Endothelial cell of hepatic sinusoid (primary cell): ENCODE data around the gene GOLGA8F.
"Not testable (repeated sequence)": the region's sequence is repeated elsewhere in the genome, so short reads cannot be mapped to it uniquely, and the experiment has no call there.

ENCODE experiments used
- in situ Hi-C: cut with HindIII; loops from 2 replicates; pipeline ENCODE4 v1.10.0; 2017; ENCODE audit warnings: low sequenced_read_pairs

GOLGA8F gene

GRCh38 chr15:28378364-28378763 is at the start of gene GOLGA8F:
Gene GOLGA8F, plus strand, starts transcription at chr15:28378664. Its CDS starts 98 bp downstream, at chr15:28378762.
- in situ Hi-C loops, result not testable (repeated sequence)

GRCh38 chr15:28357984-28358383 is 20.5 kb upstream of the GOLGA8F start, which contains the start of gene GOLGA6L24:
Gene GOLGA6L24, minus strand, starts transcription at chr15:28358084. Its CDS starts 61 bp downstream, at chr15:28358023.
- in situ Hi-C loops, result not testable (repeated sequence)

- in situ Hi-C loops, result not testable (repeated sequence)
These were observed 13.0 kb upstream of the GOLGA8F start for GRCh38 chr15:28365502-28365901.

GRCh38 chr15:28380053-28380452 is 1.6 kb downstream of the GOLGA8F start:
- in situ Hi-C loops, result not testable (repeated sequence)

GRCh38 chr15:28396022-28396421 is 17.6 kb downstream of the GOLGA8F start:
- in situ Hi-C loops, result not testable (repeated sequence)

GRCh38 chr15:28402774-28403435 is 24.4 kb downstream of the GOLGA8F start:
- in situ Hi-C loops, result not testable (repeated sequence)

GRCh38 chr15:28420470-28420869 is 42.0 kb downstream of the GOLGA8F start:
- in situ Hi-C loops, result not testable (repeated sequence)

GRCh38 chr15:28435594-28435993 is 57.1 kb downstream of the GOLGA8F start:
- in situ Hi-C loops, result not testable (repeated sequence)
